K562 (cell line): ENCODE results near the gene KANK2.

Source experiments
- BRCA1 ChIP-seq, 2 experiments: fragments of 450-650 bp in 1 of 2; sonication (generic) in 1 of 2; formaldehyde crosslinking in 1 of 2; IDR thresholded peaks; 2 replicates each; pipeline versions ENCODE4 v1.5.0 to v1.6.1; 2017 to 2020; ENCODE audit warnings: mild to moderate bottlenecking in 1 of 2, missing genetic modification reagents in 1 of 2
- CBX3 ChIP-seq, 2 experiments: IDR thresholded peaks; 1 replicate in 1 of 2; 2 replicates in 1 of 2; pipeline ENCODE4 v1.6.1; 2012; ENCODE audit warnings: inconsistent platforms in 2 of 2, low read length in 2 of 2, borderline replicate concordance in 1 of 2, control low read depth in 1 of 2
- CEBPB ChIP-seq: fragments of 450-650 bp; IDR thresholded peaks from 2 replicates; pipeline ENCODE4 v1.6.1; 2016; ENCODE audit warnings: missing genetic modification characterization, missing compliant biosample characterization
- DDX20 ChIP-seq: fragments of 450-650 bp; IDR thresholded peaks from 2 replicates; pipeline ENCODE4 v1.6.1; 2016; ENCODE audit warnings: missing genetic modification characterization, low read depth, mild to moderate bottlenecking, missing compliant biosample characterization, moderate library complexity
- FOXK2 ChIP-seq, 2 experiments: fragments of 450-650 bp; IDR thresholded peaks in 1 of 2; conservative IDR thresholded peaks in 1 of 2; 2 replicates each; pipeline ENCODE4 v1.6.1; 2016; ENCODE audit warnings: low read depth in 2 of 2, mild to moderate bottlenecking in 1 of 2
- MAFK ChIP-seq: IDR thresholded peaks from 2 replicates; pipeline ENCODE4 v1.6.1; 2011; ENCODE audit warnings: low read length, improper control_type of control experiment
- MYNN ChIP-seq, 2 experiments: sonication (generic); formaldehyde crosslinking in 1 of 2; IDR thresholded peaks; 2 replicates each; pipeline versions ENCODE4 v1.5.0 to v1.6.1; 2016 to 2020; ENCODE audit warnings: antibody characterized with exemption in 1 of 2, missing genetic modification reagents in 1 of 2
- ZNF668 ChIP-seq: fragments of 250-450 bp; sonication (Bioruptor Pico); IDR thresholded peaks from 2 replicates; pipeline ENCODE4 v1.8.0; 2022; ENCODE audit warnings: mild to moderate bottlenecking, inconsistent platforms
- ZNF830 ChIP-seq: fragments of 250-450 bp; sonication (Bioruptor Pico); IDR thresholded peaks from 2 replicates; pipeline ENCODE4 v1.5.0; 2021; ENCODE audit warnings: mild to moderate bottlenecking

GRCh38 chr19:11214387-11214786 is 17.0 kb upstream of the KANK2 start:
- no peak for TF ChIP-seq CEBPB (tag)
- no peak for TF ChIP-seq DDX20
- TF ChIP-seq MAFK: no peak
- no peak for TF ChIP-seq FOXK2 (conservative IDR thresholded peaks at IDR 0.05 in 1 of 2, IDR thresholded peaks at IDR 0.05 in 1 of 2; ENCODE audit: low read depth in 2 of 2)
- no peak for TF ChIP-seq BRCA1 (IDR thresholded peaks at IDR 0.05)
- TF ChIP-seq BRCA1 (CRISPR knock-in tag; IDR thresholded peaks at IDR 0.05): no peak
- no peak for TF ChIP-seq MYNN (IDR thresholded peaks at IDR 0.05)
- TF ChIP-seq MYNN (CRISPR knock-in tag; IDR thresholded peaks at IDR 0.05): no peak
- TF ChIP-seq ZNF830 (CRISPR knock-in tag): no peak
- no peak for TF ChIP-seq ZNF668 (CRISPR knock-in tag)
- TF ChIP-seq CBX3 (IDR thresholded peaks at IDR 0.05; ENCODE audit: borderline replicate concordance in 1 of 2, low read length in 2 of 2): no peak
